H54 (cell line): ENCODE measurements around the gene CCNYL1.

ENCODE experiments used
- DNase-seq: peaks from one replicate; pipeline ENCODE4 v3.0.0; 2011; ENCODE audit warnings: low spot score, mixed read lengths; ENCODE audit not compliant: insufficient read length
- FAIRE-seq: peaks from 3 replicates; lab custom pipeline; 2011; peaks lifted over from hg19 to GRCh38; lab: Jason Lieb, UNC
- POLR2A ChIP-seq: IDR thresholded peaks from 2 replicates; pipeline ENCODE4 v1.6.1; 2011; ENCODE audit warnings: low read depth, mild to moderate bottlenecking, low read length

The CCNYL1 gene

GRCh38 chr2:207710814-207711740 lies at the start of gene CCNYL1:
Gene CCNYL1, plus strand, starts transcription at chr2:207711640. Its CDS starts 257 bp downstream, at chr2:207711897.
- FAIRE-seq (peak; percentile 84), DNase-seq (peak; percentile 97)
- TF ChIP-seq POLR2A: peak; percentile 79

- DNase-seq (no peak), FAIRE-seq (no peak)
- no peak for TF ChIP-seq POLR2A
Measured at GRCh38 chr2:207662203-207662602, 49.2 kb upstream of the CCNYL1 start.

- DNase-seq (no peak), FAIRE-seq (no peak)
- no peak for TF ChIP-seq POLR2A
Measured at GRCh38 chr2:207663870-207664545, 47.4 kb upstream of the CCNYL1 start.

GRCh38 chr2:207670887-207671286 lies 40.6 kb upstream of the CCNYL1 start:
- no peak for TF ChIP-seq POLR2A
- DNase-seq: no peak
- no peak for FAIRE-seq

GRCh38 chr2:207673431-207673830 lies 38.0 kb upstream of the CCNYL1 start:
- DNase-seq: no peak
- TF ChIP-seq POLR2A: no peak
- no peak for FAIRE-seq

GRCh38 chr2:207674266-207674774 lies 37.1 kb upstream of the CCNYL1 start:
- DNase-seq: no peak
- TF ChIP-seq POLR2A: no peak
- no peak for FAIRE-seq

- FAIRE-seq (no peak), DNase-seq (no peak)
- no peak for TF ChIP-seq POLR2A
Measured at GRCh38 chr2:207674826-207675225, 36.6 kb upstream of the CCNYL1 start.

- FAIRE-seq: peak; percentile 92
- no peak for TF ChIP-seq POLR2A
- peak; percentile 62 for DNase-seq
Measured at GRCh38 chr2:207676827-207677354, 34.5 kb upstream of the CCNYL1 start.

- no peak for TF ChIP-seq POLR2A
- DNase-seq (no peak), FAIRE-seq (no peak)
Measured at GRCh38 chr2:207681431-207681830, 30.0 kb upstream of the CCNYL1 start.

GRCh38 chr2:207682557-207682956 lies 28.9 kb upstream of the CCNYL1 start:
- DNase-seq (no peak), FAIRE-seq (no peak)
- no peak for TF ChIP-seq POLR2A

GRCh38 chr2:207683438-207683837 lies 28.0 kb upstream of the CCNYL1 start:
- TF ChIP-seq POLR2A: no peak
- no peak for FAIRE-seq
- DNase-seq: peak; percentile 19

GRCh38 chr2:207683879-207684627 lies 27.4 kb upstream of the CCNYL1 start:
- peak; percentile 40 for DNase-seq
- TF ChIP-seq POLR2A: no peak
- FAIRE-seq: peak; percentile 98

- FAIRE-seq (no peak), DNase-seq (no peak)
- TF ChIP-seq POLR2A: no peak
Measured at GRCh38 chr2:207686812-207687211, 24.6 kb upstream of the CCNYL1 start.
